Sigmoid colon (tissue), 4 donors: ENCODE measurements around the gene GSTT2B.
"Not testable (repeated sequence)": the region's sequence is repeated elsewhere in the genome, so short reads cannot be mapped to it uniquely, and the experiment has no call there.

ENCODE experiments used
- POLR2AphosphoS5 ChIP-seq, 4 donors: sonication (generic); formaldehyde crosslinking; IDR thresholded peaks; one replicate each; pipeline ENCODE4 v1.6.1; 2017; ENCODE audit warnings: antibody characterized with exemption in 4 of 4
- TF ChIP-seq, protein P1 (sequence below), 4 experiments: fragments of 450-650 bp in 3 of 4; fragments of 200-600 bp in 1 of 4; IDR thresholded peaks; one replicate each; pipeline ENCODE4 v1.5.1; 2016 to 2019; ENCODE audit warnings: antibody characterized with exemption in 4 of 4, mild to moderate bottlenecking in 3 of 4, moderate library complexity in 2 of 4

DNA sequence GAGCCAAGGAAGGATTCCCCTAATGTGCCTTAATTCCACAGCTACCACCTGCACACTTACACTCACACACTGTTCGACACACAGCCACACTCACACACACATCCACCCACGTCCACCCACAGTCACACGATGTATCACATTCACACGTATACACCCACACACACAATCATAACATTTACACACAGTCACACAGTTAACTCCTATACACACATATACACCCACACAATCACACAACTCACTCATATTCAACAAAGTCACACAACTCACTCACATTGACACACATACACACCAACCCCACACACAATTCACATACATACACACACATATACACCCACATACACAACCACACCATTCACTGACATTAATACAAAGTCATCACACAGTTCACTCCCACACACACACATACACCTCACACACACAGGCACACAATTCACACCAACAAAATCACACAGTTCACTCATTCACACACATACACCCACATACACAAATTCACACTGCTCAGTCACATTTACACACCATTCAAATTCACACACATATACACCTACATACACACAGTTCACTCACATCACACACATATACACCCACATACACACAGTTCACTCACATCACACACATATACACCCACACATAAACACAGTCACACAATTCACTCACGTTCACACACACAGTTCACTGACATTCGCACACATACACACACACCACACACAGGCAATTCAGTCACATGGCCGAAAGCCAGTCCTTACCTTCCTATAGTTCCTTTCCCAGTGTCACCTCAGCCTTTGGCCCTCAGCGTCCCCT lies 6.6 kb downstream of the GSTT2B start:
- TF ChIP-seq, protein P1, sequence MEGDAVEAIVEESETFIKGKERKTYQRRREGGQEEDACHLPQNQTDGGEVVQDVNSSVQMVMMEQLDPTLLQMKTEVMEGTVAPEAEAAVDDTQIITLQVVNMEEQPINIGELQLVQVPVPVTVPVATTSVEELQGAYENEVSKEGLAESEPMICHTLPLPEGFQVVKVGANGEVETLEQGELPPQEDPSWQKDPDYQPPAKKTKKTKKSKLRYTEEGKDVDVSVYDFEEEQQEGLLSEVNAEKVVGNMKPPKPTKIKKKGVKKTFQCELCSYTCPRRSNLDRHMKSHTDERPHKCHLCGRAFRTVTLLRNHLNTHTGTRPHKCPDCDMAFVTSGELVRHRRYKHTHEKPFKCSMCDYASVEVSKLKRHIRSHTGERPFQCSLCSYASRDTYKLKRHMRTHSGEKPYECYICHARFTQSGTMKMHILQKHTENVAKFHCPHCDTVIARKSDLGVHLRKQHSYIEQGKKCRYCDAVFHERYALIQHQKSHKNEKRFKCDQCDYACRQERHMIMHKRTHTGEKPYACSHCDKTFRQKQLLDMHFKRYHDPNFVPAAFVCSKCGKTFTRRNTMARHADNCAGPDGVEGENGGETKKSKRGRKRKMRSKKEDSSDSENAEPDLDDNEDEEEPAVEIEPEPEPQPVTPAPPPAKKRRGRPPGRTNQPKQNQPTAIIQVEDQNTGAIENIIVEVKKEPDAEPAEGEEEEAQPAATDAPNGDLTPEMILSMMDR (IDR thresholded peaks at IDR 0.05): not testable (repeated sequence)
- TF ChIP-seq POLR2AphosphoS5 (IDR thresholded peaks at IDR 0.05): not testable (repeated sequence)
